IMR-90 (cell line): ENCODE data around the gene ZDHHC3. TPM values are rescaled to one million over a fixed set of nuclear protein-coding genes. Genes with fewer than 3 reads are reported as not detected.

Experiments
- ATAC-seq: fragments of 200-7000 bp; cut with Tn5 transposase; 2 replicates; pipeline ENCODE4 v1.9.1; 2020; ENCODE audit warnings: low read depth, mild to moderate bottlenecking, moderate library complexity
- BruUV-seq: library from RNA; stranded (reverse); fragments of 400-500 nt; replicated peaks from 2 replicates; lab custom pipeline; 2021; lab: Mats Ljungman, UMichigan
- CTCF ChIA-PET: fragments of 300-600 bp; formaldehyde crosslinking; extraction: SDS; loops from one replicate; lab custom pipeline; 2021; ENCODE audit warnings: antibody characterized with exemption; lab: Yijun Ruan, JAX
- POLR2A ChIA-PET: fragments of 300-600 bp; sonication (Branson Sonifier 250); formaldehyde crosslinking; loops from one replicate; lab custom pipeline; 2022; ENCODE audit warnings: antibody characterized with exemption; ENCODE audit not compliant: unreplicated experiment; lab: Charles Lee
- DNase-seq: peaks from one replicate; pipeline ENCODE4 v3.0.0; 2013
- H2AFZ ChIP-seq: replicated peaks from 2 replicates; pipeline ENCODE3; 2013; ENCODE audit warnings: low read length, mild to moderate bottlenecking; ENCODE audit not compliant: poor library complexity
- H2AK5ac ChIP-seq: 2 replicates; pipeline ENCODE4 v1.6.1; 2013; ENCODE audit warnings: low read depth, low read length, inconsistent platforms
- H2AK9ac ChIP-seq: replicated peaks from 2 replicates; pipeline ENCODE3; 2013; ENCODE audit warnings: mild to moderate bottlenecking, low read depth, low read length, moderate library complexity; ENCODE audit not compliant: poor library complexity
- H2BK120ac ChIP-seq: 2 replicates; pipeline ENCODE4 v1.6.1; 2013; ENCODE audit warnings: low read depth, low read length, inconsistent platforms
- H2BK15ac ChIP-seq: 3 replicates; pipeline ENCODE4 v1.6.1; 2013; ENCODE audit warnings: low read depth, low read length, inconsistent platforms
- H2BK20ac ChIP-seq: 2 replicates; pipeline ENCODE4 v1.6.1; 2013; ENCODE audit warnings: low read depth, mild to moderate bottlenecking, inconsistent platforms, low read length, moderate library complexity
- H2BK5ac ChIP-seq: 2 replicates; pipeline ENCODE4 v1.6.1; 2013; ENCODE audit warnings: mild to moderate bottlenecking, low read depth, low read length, inconsistent platforms; ENCODE audit not compliant: poor library complexity, severe bottlenecking
- H3K14ac ChIP-seq: replicated peaks from 2 replicates; pipeline ENCODE4 v1.6.1; 2013; ENCODE audit warnings: low read depth, low read length, inconsistent platforms
- H3K18ac ChIP-seq: 2 replicates; pipeline ENCODE4 v1.6.1; 2013; ENCODE audit warnings: low read depth, low read length, control low read depth
- H3K23ac ChIP-seq: 2 replicates; pipeline ENCODE4 v1.6.1; 2013; ENCODE audit warnings: low read depth, low read length, inconsistent platforms
- H3K27ac ChIP-seq: 2 replicates; pipeline ENCODE4 v1.5.1; 2013; ENCODE audit warnings: mild to moderate bottlenecking, control low read depth, low read length; ENCODE audit not compliant: insufficient read depth
- H3K27me3 ChIP-seq: 2 replicates; pipeline ENCODE4 v1.6.1; 2013; ENCODE audit warnings: low read length; ENCODE audit not compliant: control insufficient read depth, insufficient read depth
- H3K36me3 ChIP-seq: 2 replicates; pipeline ENCODE4 v1.6.1; 2013; ENCODE audit warnings: low read length, mixed read lengths; ENCODE audit not compliant: control insufficient read depth, insufficient read depth
- H3K4ac ChIP-seq: 2 replicates; pipeline ENCODE4 v1.6.1; 2013; ENCODE audit warnings: low read depth, low read length, inconsistent platforms
- H3K4me1 ChIP-seq: 2 replicates; pipeline ENCODE4 v1.6.1; 2013; ENCODE audit warnings: low read length, mixed read lengths; ENCODE audit not compliant: control insufficient read depth, insufficient read depth
- H3K4me2 ChIP-seq: 2 replicates; pipeline ENCODE4 v1.6.1; 2013; ENCODE audit warnings: low read depth, mild to moderate bottlenecking, control low read depth, low read length, moderate library complexity
- H3K4me3 ChIP-seq: 2 replicates; pipeline ENCODE4 v1.5.1; 2013; ENCODE audit warnings: low read depth, mild to moderate bottlenecking, control low read depth, low read length, moderate library complexity; ENCODE audit not compliant: insufficient read depth
- H3K56ac ChIP-seq: 2 replicates; pipeline ENCODE4 v1.6.1; 2013; ENCODE audit warnings: low read length, inconsistent platforms; ENCODE audit not compliant: insufficient read depth; ENCODE audit errors: extremely low read depth
- H3K79me1 ChIP-seq, 2 experiments: 2 replicates each; pipeline ENCODE4 v1.6.1; 2013; ENCODE audit warnings: low read length in 2 of 2, inconsistent platforms in 1 of 2, low read depth in 1 of 2
- H3K9ac ChIP-seq: 2 replicates; pipeline ENCODE4 v1.6.1; 2013; ENCODE audit warnings: low read depth, low read length, control low read depth
- H3K9me1 ChIP-seq: 2 replicates; pipeline ENCODE4 v1.6.1; 2013; ENCODE audit warnings: low read length, inconsistent platforms; ENCODE audit not compliant: insufficient read depth
- H3K9me3 ChIP-seq: 2 replicates; pipeline ENCODE4 v1.6.1; 2013; ENCODE audit warnings: low read length; ENCODE audit not compliant: control insufficient read depth, insufficient read depth
- H4K20me1 ChIP-seq: 2 replicates; pipeline ENCODE4 v1.6.1; 2013; ENCODE audit warnings: low read length, inconsistent platforms; ENCODE audit not compliant: insufficient read depth
- H4K5ac ChIP-seq: 2 replicates; pipeline ENCODE4 v1.6.1; 2013; ENCODE audit warnings: mild to moderate bottlenecking, low read depth, low read length, control low read depth
- H4K8ac ChIP-seq, 2 experiments: 2 replicates each; pipeline ENCODE4 v1.6.1; 2013; ENCODE audit warnings: low read depth in 2 of 2, low read length in 2 of 2, control low read depth in 1 of 2, inconsistent platforms in 1 of 2
- H4K91ac ChIP-seq: 2 replicates; pipeline ENCODE4 v1.6.1; 2013; ENCODE audit warnings: low read depth, low read length, inconsistent platforms; ENCODE audit not compliant: insufficient read depth
- MAFK ChIP-seq: IDR thresholded peaks from 2 replicates; pipeline ENCODE4 v1.6.1; 2012; ENCODE audit warnings: low read depth, low read length, improper control_type of control experiment
- RFX5 ChIP-seq: IDR thresholded peaks from 2 replicates; pipeline ENCODE4 v1.8.0; 2012; ENCODE audit warnings: low read depth, mild to moderate bottlenecking, low read length, moderate library complexity
- WGBS, 2 experiments: methylation state at CpG; one replicate each; pipeline versions ENCODE4 v1.1.5 to v1.1.7; 2013; ENCODE audit warnings: missing lambda C conversion rate in 2 of 2; ENCODE audit not compliant: insufficient read length in 1 of 2; ENCODE audit errors: extremely low coverage in 2 of 2; 5-methylcytosine and 5-hydroxymethylcytosine counted together
- dilution Hi-C: fragments of 300-500 bp; cut with HindIII; formaldehyde crosslinking; loops from one replicate; pipeline ENCODE4 v1.14.3; 2018; ENCODE audit warnings: low sequenced_read_pairs; ENCODE audit not compliant: unreplicated experiment
- in situ Hi-C: fragments of 300-500 bp; cut with MboI; formaldehyde crosslinking; loops from 3 replicates; pipeline ENCODE4 v1.14.3; 2019; ENCODE audit warnings: low sequenced_read_pairs, inconsistent platforms, mixed read lengths
- intact Hi-C: fragments of 100-400 bp; cut with micrococcal nuclease; formaldehyde crosslinking; loops from 2 replicates; pipeline ENCODE4 v1.10.0; 2022
- polyA plus RNA-seq, 3 experiments: library from polyadenylated mRNA; depleted of rRNA; stranded (reverse); fragments of >200 nt; gene quantifications; 2 replicates each; pipeline ENCODE4 v1.2.3, GENCODE V29; 2012; ENCODE audit warnings: low replicate concordance in 1 of 3
- total RNA-seq: library from RNA; depleted of rRNA; stranded (reverse); fragments of >200 nt; gene quantifications from 2 replicates; pipeline ENCODE4 v1.2.3, GENCODE V29; 2012

Gene ZDHHC3
- total and polyA plus RNA-seq, 2 of the 4 experiments (the other 2 are of a cell fraction) = 57.7 to 59.6 TPM

DNA sequence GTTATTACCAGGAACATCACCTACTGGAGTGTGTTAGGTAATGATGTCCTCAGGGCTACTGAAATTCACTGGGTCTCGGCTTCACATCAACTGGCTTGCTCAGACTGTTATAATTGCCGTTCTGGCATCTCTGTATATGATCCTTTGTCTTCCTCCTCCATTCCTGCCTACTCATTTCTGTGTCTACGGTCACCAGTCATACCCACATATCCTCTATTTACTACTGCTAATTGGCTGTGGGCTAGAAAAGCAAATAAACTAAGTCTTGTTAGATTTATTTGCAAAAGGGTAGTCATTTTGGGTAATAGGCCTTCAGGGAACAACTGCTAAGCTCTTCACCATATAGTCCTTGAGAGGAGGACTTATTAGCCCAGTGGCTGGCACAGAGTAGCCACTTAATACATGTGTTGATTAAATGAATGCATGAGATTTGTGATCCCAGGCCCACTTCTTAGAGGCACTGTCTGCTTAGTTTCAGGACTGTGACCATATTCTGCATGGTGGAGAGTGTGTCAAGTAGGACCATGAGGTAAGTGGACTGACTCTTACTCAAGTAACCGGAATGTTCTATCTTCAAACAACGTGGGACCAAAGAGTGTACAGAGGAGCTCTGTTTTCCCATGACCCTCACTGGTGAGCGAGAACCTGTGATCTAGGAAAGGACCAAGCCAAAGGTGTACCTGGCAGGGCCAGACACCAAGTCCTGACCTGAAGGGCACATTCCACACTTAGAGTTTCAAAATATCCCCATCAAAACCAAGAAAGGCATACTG, 13.2 kb downstream of the ZDHHC3 start:
- 70% methylated on average over 2 of the region's 6 CpGs; no CpG with 5 or more reads in 1 of the 2 experiments for whole genome bisulfite sequencing, 2 experiments
- peak; percentile 77 for ATAC-seq
- BruUV-seq = no TSS peak

More for the DNA sequence above, 13.2 kb downstream of the ZDHHC3 start:
- H3K4me3 ChIP-seq = no peak overlapping the region
- H3K4ac ChIP-seq = no peak overlapping the region
- no peak overlapping the region for H2BK120ac ChIP-seq
- H2BK5ac ChIP-seq = no peak overlapping the region
- H3K27ac ChIP-seq = no peak overlapping the region
- H4K20me1 ChIP-seq = peaks cover 51% of the 10 kb centered on the region
- TF ChIP-seq RFX5 (no peak), MAFK (peak; percentile 16; the same call in 1 of the 2 replicates)
- peaks cover 8% of the 10 kb centered on the region for H3K4me1 ChIP-seq
- no peaks in the 10 kb centered on the region for H3K9me3 ChIP-seq
- H2AK9ac ChIP-seq = peak overlapping the region; percentile 11
- H3K14ac ChIP-seq = peak overlapping the region; percentile 49; the same call in 1 of the 2 replicates
- H4K8ac ChIP-seq = no peak overlapping the region
- H2AFZ ChIP-seq = no peak overlapping the region
- H2BK15ac ChIP-seq = no peak overlapping the region
- H4K5ac ChIP-seq = no peak overlapping the region
- H3K27me3 ChIP-seq = no peaks in the 10 kb centered on the region
- in situ Hi-C loops = no loop called here
- H3K56ac ChIP-seq = no peak overlapping the region
- ChIA-PET CTCF (interaction anchor here (0.6 kb wide), 1 partner anchor 129 kb away, joined by 3 read pairs; no protein-coding TSS in a partner anchor), POLR2A (interaction anchor here (0.6 kb wide), 1 partner anchor 426 kb away, joined by 3 read pairs; no protein-coding TSS in a partner anchor)
- H2BK20ac ChIP-seq = no peak overlapping the region
- no peak overlapping the region for H3K23ac ChIP-seq
- H3K79me1 ChIP-seq = peaks cover 23 to 87% of the 10 kb centered on the region in 2 experiments
- H4K91ac ChIP-seq = no peak overlapping the region
- H3K4me2 ChIP-seq = peak overlapping the region; percentile 12; the same call in 1 of the 2 replicates
- dilution Hi-C loops = no loop called here
- peaks cover 9% of the 10 kb centered on the region for H3K36me3 ChIP-seq
- intact Hi-C loops = no loop called here
- no peak overlapping the region for H3K9ac ChIP-seq
- H2AK5ac ChIP-seq = peak overlapping the region; percentile 73
- H3K9me1 ChIP-seq = peaks cover 6% of the 10 kb centered on the region
- DNase-seq = peak; percentile 63
- no peak overlapping the region for H3K18ac ChIP-seq
